ENCODE measurements around the gene POU3F1.

POU3F1 gene

DNA sequence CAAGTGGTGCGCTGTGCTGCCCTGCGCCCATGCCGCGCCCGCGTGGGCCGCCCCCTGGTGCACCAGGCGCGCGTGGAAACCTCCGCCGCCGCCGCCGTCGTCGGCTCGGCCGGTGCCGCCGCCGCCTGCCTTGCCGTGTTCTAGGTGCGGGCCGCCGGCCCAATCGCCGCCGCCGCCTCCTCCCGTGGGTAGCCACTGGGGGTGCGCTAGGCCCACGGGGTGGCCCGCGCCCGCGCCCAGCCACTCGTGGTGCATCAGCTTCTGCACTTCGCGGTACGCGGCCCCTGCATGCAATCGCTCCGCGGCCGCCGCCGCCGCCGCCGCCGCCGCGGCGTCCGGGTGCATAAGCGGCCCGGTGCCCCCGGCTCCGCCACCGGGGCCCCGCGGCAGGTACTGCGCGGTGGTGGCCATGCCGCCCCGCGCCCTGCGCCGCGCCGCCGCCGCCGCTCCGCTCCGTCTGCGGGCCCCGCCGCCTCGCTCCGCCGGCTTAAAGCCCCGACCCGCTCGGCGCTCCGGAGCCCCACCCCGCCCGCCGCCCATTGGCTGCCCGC lies at the start of gene POU3F1:
Gene POU3F1 (minus strand): TSS at position 461 of the 551 bp plus-strand sequence. CDS start 50 bp downstream, at position 411.
- no peak for DNase-seq (ENCODE audit: low read depth in 1 of 2, low spot score in 1 of 2)

DNA sequence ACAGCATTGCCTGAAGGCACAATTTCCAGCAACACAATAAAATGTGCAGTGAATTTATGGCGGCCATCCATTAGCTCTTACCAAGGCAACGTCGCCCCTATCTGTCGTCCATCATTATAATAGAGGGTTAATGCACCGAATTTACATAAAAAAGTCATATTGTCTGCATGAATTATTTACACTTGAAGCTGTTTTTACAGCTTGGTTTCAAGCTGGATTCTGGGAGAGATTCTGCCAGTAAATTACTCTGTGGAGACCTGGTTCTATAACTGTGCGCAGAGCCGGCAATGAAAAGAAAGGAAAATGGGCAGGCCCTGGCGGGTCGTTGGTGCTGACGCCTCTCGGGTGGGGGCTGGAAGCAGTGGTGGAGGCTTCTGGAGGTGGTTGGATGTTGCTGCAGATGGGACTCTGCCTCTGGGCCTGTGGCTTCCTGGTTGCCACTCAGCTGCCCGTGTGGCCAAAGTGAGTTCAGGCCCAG lies 48.9 kb upstream of the POU3F1 start:
- DNase-seq (ENCODE audit: low read depth in 1 of 2, low spot score in 1 of 2), result no peak

DNA sequence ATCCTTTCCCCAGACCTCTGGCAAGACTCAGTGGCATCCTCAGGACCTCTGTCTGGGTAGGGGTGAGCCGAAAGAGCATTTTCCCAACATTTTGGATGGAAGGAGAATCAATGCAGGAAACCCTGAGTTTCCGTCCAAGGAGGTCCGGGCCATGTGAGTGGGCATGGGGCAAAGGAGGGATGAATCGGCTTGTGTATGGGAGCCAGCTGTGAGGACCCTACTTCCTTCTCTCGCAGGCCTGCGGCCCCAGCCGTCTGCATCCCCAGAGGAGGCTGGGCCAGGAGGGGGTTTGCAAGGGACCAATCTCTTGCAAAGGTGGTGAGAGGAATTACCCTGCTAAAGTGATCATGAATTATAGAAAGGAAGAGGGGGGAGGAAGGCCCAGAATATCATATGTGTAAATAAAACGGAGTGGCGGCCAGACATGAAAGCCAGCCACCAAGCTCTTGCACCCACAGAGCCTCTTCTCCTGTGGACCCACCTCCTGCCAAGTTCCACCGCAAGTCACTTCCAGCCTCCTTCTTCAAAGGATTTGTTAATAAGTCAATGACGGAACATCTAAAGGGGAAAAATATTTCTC lies 48.2 kb upstream of the POU3F1 start:
- no peak for DNase-seq (ENCODE audit: low read depth in 1 of 2, low spot score in 1 of 2)

DNA sequence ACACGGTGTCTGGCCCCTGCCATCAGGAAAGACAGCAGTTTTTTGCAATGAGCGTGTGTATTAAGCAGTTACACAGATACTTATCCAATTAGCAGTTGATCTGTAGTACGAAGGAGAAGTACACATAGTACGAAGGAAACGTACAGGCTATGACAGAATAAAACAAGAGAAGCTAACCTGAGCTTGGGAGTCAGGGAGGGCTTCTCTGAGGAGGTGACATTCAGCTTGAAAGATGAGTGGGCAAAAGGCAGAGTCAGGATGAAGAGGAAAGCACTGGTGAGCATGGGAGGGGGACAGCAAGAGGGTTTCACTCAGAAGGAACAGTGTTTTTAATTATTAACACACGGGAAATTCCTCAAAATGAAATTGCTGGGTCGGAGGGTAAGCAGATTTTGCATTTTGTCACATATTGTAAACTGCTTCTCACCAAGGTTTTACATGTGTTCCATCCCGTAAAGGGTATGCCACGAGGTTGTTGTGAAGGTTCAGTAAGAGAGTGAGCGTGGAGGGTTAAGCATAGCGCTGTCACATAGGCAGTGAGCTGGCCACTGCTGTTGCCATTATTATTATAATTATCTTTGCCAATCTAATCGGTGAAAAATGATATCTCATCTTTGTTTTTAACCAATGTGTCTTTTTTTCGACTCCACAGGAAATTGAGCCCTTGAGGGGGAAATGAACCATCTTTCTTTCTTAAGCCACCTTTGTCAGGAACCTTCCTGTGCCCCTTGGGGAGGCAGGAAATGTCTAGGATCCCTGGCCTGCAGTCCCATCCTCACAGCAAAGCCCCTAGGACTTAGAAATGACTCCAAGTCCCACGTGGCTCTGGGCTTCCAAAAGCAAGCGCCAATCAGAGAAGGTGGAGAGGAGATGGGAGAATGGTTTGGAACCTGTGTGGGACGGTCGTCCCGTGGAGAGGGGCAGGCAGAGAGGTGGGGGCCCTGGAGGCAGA lies 47.3 kb upstream of the POU3F1 start:
- no peak for DNase-seq (ENCODE audit: low read depth in 1 of 2, low spot score in 1 of 2)

DNA sequence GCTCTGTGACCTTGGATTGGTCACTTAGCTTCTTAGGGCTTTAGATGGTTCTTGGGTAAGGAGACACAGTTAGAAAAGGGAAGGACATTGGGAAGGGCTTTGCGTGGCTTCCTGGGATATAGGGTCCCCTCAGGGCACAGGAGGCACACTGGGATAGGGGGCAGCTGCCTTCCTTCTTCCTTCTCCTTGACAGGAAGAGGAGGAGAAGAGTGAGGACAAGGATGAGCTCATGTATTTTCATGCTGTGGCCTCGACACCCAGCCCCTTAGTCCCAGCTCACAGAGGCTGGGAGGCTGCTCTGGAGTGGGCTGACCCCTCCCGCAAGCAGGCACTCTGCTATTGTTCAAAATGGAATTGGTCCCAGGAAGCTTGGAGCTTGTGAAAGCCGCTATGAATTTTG lies 45.7 kb upstream of the POU3F1 start:
- no peak for DNase-seq (ENCODE audit: low read depth in 1 of 2, low spot score in 1 of 2)

DNA sequence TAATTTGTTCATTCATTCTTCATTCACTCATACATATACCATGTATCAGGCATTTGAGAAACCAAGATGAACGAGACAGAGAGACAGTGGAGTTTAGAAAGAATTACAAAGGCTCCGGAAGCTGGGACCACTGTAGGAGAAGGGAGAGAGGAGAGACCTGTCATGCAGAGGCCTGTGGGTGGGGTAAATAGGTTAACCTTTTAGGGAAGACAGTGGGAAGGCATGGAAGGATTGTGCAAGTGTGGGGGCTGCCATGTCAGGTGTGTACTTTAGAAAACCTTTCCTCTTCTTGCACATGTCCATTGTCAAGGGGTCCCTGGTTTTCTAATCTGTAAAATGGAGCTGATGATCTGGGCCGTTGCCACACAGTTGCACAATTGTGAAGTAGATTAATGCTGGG lies 44.2 kb upstream of the POU3F1 start:
- DNase-seq (ENCODE audit: low read depth in 1 of 2, low spot score in 1 of 2), result no peak

DNA sequence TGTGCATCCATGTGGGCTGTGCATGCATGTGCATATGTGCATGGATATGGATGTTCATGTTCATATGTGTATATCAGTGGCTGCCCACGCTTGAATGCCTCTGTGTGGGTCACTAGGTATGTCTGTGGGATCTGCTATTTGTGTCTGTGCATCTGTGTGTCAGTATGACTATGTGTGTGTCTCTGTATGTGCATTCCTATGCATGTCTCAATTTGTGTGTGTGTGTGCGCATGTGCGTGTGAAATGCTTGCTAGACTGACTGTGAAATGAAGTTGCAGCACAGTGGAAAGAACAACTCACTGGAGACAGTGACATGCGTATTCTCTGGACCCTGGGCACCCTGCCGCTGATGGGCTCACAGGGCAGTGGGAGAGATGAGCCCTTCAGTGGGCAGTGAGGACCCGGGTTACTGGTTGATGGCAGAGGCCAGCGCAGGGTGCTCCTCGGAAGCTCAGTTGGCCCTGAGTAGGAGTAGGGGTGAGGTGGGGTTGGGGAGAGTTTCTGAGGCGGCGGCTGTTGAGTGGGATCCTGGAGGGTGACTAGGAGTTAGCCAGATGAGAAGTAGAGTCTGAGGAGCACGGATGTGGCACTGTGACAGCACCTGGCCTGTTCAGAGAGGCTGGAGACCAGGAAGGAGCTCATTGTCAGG lies 43.2 kb upstream of the POU3F1 start:
- DNase-seq (ENCODE audit: low read depth in 1 of 2, low spot score in 1 of 2), result no peak

DNA sequence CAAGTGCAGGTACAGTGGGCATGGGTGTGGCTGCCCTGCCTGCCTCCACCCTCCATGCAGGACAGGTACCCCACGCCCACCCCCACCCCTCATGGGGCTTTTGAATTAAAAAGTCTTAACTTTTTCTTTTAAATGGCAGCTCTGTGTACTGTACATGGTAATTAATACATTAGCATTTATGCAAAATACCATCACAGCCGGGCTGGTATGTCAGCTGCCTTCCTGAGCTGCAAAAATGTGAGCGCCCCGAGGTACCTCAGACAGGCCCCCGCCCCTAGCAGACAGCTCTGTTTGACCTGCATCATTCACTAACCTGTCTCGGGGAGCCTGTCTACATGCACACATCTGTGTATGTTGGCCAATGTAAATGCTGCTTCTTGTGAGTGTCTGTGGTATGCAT lies 42.2 kb upstream of the POU3F1 start:
- no peak for DNase-seq (ENCODE audit: low read depth in 1 of 2, low spot score in 1 of 2)

DNA sequence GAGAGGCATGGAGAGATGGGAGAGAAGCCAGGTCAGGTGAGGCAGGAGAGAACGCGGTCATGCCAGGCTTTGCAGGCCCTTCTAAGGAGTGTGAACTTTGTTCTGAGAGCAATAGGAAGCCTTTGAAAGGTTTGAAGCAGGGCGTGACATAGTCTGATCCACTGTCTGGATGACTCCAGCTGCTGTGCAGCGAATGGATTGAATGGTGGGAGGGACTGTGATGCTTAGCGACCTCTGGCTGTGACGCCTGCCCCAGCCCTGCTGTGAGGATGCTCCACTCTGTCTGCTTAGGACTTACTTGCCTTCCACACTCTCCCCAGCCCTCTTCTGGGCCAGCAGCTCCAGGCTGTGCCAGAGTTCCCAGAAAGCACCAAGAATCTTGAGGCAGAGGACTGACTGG lies 41.8 kb upstream of the POU3F1 start:
- no peak for DNase-seq (ENCODE audit: low read depth in 1 of 2, low spot score in 1 of 2)

DNA sequence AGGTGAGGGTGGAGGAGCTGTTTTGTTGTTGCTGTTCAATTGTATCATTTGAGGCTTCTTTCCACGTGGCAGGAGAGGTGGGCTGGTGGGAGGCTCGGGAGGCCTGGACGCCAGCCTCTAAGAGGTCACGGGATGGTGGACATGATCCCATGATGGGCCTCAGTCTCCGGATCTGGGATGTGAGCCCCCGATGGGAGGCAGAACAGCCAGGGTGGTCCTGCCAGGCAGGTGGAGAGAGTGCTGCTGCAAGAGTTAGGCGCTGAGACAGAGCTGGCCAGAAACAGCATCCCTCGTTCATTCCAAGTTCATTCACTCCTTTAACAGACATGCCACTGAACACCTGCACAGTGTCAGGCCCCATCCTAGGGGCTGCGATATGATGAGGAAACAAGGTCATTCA lies 41.1 kb upstream of the POU3F1 start:
- no peak for DNase-seq (ENCODE audit: low read depth in 1 of 2, low spot score in 1 of 2)

DNA sequence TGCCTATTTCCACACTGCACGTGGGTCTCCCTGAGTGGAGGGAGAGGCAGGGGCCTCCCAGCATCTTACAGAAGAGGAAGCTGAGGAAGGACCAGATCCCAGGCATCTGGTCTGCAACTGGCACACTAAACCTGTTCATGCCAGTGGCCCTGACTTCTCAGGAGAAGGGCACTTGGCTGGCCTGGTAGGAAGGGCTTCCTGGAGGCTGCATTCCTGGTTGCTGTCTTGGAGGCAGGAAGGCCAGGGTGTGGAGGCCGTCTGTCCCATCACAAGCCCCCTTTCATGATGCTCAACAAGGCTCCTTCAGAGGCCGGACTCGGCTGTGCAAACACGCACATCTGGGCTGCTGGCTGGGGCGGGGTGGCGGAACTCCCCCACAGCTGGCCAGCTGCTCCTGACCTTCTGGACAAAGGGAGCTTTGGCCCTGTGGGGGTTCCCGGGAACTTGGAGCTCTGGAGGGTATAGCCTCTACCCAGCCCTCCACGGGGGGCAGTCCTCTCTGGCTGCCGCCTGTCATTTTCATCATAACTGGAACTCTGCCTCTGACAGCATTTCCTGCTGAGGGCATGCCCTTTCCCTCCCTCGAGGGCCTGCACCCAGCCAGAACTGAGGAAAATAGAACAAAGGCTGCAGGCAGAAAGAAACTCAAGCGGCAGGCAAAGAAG lies 39.2 kb upstream of the POU3F1 start:
- no peak for DNase-seq (ENCODE audit: low read depth in 1 of 2, low spot score in 1 of 2)

DNA sequence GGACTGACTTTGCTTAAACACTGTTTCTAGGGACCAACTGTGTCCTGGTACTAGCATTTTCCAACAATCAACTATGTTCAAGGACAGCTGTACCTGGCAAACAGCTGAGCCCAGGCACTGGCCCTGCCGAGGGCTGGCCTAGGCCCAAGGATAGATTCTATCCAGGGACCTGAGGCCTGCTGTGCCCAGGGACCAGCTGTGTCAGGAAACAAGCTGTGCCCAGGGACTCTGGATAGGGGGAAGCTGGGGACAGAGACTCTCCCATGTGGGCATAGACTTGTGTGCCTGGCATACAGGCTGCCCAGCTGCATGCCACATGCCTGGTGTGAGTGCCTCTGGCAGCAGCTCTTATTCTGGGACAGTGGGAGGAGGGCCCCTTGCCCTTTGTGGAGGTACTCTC lies 38.1 kb upstream of the POU3F1 start:
- DNase-seq (ENCODE audit: low read depth in 1 of 2, low spot score in 1 of 2), result no peak

DNA sequence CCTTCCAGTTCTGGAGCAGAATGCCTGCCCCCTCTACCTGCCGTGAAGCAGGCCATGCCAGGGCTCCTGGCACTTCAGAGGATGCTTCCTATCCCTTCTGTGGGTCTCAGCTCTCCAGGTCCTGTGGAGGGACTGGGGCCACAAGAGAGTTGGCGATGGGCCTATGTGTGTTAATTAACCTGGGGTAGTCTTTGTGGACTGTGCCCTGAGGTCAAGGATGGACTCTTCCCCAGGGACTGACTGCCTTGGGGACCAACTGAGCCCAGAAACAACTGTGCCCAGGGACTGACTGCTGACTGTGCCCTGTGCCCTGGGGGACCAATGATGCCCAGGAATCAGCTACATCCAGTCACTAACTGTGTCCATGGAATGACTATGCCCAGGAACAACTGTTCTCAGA lies 37.5 kb upstream of the POU3F1 start:
- no peak for DNase-seq (ENCODE audit: low read depth in 1 of 2, low spot score in 1 of 2)

DNA sequence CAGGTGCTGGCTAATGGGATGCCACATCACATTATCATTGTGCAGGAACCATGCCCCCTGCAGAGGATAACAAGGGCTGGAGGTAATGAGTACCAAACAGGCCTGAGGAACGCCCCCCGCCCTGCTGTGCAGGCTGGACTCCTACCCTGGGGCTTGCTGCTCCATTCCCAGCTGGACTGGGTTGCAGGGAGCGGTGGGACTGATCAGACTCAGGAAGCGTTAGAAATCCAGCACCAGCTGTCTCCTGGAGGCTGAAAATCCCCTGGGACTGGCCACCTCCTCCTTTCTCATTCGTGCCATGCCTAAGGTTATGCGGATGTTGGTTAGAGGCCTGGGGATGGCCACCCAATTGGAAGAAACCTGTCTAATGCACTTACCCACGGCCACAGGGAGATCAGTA lies 36.9 kb upstream of the POU3F1 start:
- DNase-seq (ENCODE audit: low read depth in 1 of 2, low spot score in 1 of 2), result no peak

DNA sequence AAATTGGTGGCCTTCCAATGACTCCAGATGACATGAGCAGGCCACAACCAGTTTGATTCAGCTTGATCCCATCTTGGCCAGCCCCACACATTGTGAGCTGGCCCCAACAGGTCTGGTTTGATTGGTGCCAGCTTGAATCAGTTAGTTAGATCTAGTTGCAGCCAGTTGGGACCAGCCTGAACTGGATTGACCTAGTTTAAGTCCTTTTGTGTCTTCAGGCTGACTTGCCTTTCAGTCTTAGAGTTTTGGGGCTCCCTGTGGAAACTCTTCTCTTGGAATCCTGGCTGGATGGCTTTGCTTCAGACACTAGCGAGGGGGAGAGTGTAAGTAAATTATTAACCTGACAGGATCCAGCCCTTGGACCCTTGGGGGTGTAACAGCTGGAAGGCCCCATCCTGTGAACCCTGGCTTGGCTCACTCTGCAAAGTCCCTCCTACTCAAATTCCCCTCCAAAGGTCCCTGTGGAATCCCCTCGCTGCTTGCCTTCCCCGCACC lies 36.2 kb upstream of the POU3F1 start:
- DNase-seq (ENCODE audit: low read depth in 1 of 2, low spot score in 1 of 2), result no peak

DNA sequence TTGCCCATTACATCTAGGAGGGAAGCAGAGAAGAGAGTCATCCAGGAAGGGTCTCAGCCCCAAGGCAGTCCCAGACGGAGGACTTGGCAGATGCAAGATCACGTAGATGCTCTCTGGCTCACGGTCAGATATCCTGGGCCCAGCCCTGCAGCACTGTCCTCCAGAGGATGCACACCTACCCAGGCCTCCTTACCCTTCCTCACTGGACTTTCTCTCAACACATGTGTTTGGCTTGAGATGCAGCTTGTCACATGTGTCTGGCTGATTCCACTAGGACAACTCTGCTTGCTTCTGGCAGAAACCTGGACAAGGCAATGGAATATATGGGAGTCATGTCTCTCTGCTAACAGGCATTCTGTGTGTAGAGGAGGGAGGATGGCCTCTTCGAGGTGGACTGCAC lies 32.4 kb upstream of the POU3F1 start:
- DNase-seq (ENCODE audit: low read depth in 1 of 2, low spot score in 1 of 2), result no peak

DNA sequence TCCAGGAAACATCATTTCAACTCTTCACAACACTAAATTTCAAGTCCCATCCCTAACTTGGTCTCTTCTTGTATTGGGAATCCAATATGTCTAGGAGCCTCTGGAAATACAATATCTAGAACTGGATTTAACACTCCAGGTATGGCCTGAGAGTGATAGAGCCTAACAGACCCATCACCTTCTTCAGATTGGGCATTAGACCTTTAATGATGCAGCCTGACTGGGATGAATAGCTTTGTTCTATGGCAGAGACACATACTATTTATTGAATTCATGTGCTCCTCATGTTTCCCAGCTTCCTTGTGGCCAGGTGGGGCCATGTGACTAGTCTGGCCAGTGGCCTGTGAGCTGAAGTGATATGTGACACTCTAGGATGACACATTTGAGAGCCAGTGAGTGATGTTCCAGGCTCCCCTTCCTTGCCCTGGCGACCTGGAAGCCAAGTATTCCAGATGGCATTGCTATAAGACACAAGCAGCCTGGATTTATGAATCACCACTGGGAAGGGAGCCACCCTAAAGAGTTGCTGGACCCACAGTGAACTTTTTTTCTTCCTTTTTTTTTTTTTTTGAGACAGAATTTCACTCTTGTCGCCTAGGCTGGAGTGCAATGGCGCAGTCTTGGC lies 31.0 kb upstream of the POU3F1 start:
- no peak for DNase-seq (ENCODE audit: low read depth in 1 of 2, low spot score in 1 of 2)

DNA sequence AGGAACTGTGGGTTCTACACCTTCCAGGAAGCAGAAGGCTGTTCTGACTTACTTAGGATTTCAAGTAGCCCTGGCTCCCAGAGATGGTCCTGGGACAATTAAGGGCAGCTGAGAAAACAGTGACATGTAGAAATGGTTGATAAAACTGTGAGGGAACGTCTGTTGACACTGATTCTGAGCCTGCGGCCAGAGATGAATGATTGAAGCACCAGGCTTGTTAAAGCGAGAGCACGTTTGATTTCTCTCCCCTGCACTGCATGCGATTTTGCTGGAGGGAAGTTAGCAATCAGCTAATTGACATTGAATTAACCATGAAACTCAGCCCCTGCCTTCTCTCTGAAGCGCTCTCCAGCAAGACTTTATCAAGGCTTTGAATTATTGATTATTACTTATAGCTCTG lies 29.9 kb upstream of the POU3F1 start:
- DNase-seq (ENCODE audit: low read depth in 1 of 2, low spot score in 1 of 2), result no peak

DNA sequence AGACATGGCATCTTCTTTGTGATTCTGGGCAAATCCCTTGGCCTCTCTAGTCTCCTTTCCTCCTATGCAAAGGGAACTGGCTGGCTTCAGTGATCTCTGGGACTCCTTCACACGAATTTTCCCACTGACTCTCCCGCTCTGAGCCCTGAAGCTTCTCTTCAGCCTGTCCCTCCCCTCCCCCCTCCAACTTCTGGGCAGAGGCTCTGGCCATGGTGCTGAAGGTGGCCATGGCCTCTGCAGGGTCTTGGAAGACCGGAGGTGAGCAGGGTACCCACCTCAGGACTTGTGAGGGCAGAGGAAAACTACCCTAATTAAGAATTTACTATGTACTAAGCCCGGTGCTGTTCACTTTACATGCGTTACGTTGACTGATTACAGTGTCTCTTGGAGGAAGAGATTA lies 29.4 kb upstream of the POU3F1 start:
- DNase-seq (ENCODE audit: low read depth in 1 of 2, low spot score in 1 of 2), result no peak

DNA sequence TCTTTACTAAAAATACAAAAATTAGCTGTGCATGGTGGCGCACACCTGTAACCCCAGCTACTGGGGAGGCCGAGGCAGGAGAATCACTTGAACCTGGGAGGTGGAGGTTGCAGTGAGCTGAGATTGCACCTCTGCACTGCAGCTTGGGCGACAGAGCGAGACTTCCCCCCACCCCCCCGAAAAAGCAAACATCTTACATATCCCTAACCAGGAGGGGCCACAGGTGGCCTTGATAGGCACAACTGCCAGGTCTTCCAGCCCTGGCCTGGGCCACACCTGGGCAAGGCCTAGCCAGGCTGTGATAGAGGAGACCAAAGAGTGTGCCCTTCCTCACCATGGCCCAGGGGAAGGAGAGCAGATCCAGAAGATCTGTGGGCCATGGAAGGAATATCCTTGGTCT lies 28.6 kb upstream of the POU3F1 start:
- no peak for DNase-seq (ENCODE audit: low read depth in 1 of 2, low spot score in 1 of 2)

DNA sequence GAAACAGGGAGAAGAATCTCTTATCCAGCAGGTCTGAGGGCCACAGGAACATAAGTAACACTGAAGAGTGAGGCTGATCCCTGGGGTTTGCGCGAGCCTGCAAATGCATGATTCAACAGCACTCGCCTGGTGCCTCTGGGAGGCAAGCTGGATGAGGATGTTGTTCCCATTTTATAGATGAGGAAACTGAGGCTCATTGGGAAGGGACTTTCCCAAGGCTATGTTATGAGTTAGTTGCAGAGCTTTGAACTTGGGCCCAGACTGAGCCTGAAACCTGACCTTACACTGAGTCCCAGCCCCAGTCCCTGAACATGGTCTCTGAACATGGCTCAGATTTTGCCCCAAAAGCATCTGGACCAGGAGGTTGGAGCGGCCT lies 27.7 kb upstream of the POU3F1 start:
- no peak for DNase-seq (ENCODE audit: low read depth in 1 of 2, low spot score in 1 of 2)

All from stimulated activated CD4-positive, alpha-beta T cell treated with anti-CD3 and anti-CD28 coated beads, Interleukin-15, amount 100 ng/mL, for 1 hour (primary cell).